ENCODE data around the gene MYO3B. TPM values are rescaled to one million over a fixed set of nuclear protein-coding genes. Genes with fewer than 3 reads are reported as not detected.
A peak's percentile ranks its signal among the peaks of the same experiment; 100 is the strongest.

Gene MYO3B
- total and polyA plus RNA-seq, 2 experiments from 2014 or later = 0.11 TPM; not detected in 1

DNA sequence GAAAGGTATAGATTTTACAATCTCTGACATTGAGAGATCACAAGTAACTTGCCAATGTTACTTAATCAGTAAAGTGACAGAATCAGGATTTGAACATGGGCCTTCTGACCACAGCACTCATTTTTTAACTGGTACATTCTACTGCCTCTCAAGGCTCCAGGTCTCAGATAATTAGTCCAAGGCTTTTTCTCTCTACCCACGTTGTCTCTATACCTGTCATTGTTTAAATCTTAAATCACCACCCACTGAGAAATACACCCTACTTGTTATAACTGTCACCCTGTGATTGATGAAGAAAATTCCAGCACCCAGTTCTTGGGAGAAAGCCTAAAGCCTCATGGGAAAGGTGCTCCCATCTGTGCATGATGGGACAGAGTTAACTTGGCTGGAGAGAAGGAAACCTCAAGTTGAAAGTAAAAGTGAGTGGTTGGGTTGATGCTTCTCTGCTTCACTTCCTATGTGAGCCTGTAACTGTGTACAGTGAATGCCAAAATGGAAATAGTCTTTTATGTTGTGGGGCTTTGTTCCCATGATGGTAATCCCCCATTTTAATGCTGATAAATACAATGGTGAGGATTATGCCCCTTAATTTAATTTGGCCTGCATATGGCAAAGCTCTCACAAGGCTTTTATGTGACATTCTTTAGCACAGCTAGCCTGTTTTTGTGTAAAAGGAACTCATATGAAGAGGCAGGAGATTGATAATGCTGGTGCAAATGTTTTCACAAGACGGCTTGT, 347.1 kb downstream of the MYO3B start:
- H3K27ac ChIP-seq = 0 out of 2 replicates have a peak overlapping the region, but pooled peaks have one; percentile 18
- H3K79me2 ChIP-seq (ENCODE audit: insufficient read depth) = no peaks in the 10 kb centered on the region
- no peaks in the 10 kb centered on the region for H4K20me1 ChIP-seq (ENCODE audit: insufficient read depth)
- H3K9ac ChIP-seq = no peak overlapping the region
- peaks cover 7% of the 10 kb centered on the region for H3K4me1 ChIP-seq (ENCODE audit: insufficient read depth)
- no peaks in the 10 kb centered on the region for H3K36me3 ChIP-seq (ENCODE audit: low read depth)
- WGBS, 2 experiments (ENCODE audit: low coverage in 1 of 2, low lambda C conversion rate in 2 of 2, missing lambda C conversion rate in 2 of 2) = 38 to 50% methylated on average over 2 of the region's 2 CpGs
- peaks cover 7% of the 10 kb centered on the region; the same call in 1 of the 2 replicates for H3K27me3 ChIP-seq (replicated peaks; ENCODE audit: insufficient read depth)
- H3F3A ChIP-seq (ENCODE audit: insufficient read depth) = peaks cover 5% of the 10 kb centered on the region; the same call in 1 of the 2 replicates
- no peaks in the 10 kb centered on the region for H3K9me3 ChIP-seq (ENCODE audit: low read depth)
- H2AFZ ChIP-seq = no peak overlapping the region
- DNase-seq = no peak
- no peak for TF ChIP-seq EZH2 (IDR thresholded peaks at IDR 0.05; ENCODE audit: insufficient read depth, poor library complexity, severe bottlenecking)
- in situ Hi-C loops (cut with MboI) = no loop called here
- H3K4me2 ChIP-seq (ENCODE audit: unreplicated experiment) = no peak overlapping the region
- no peak overlapping the region for H3K4me3 ChIP-seq
- H3K9me2 ChIP-seq (ENCODE audit: insufficient read depth) = no peaks in the 10 kb centered on the region

DNA sequence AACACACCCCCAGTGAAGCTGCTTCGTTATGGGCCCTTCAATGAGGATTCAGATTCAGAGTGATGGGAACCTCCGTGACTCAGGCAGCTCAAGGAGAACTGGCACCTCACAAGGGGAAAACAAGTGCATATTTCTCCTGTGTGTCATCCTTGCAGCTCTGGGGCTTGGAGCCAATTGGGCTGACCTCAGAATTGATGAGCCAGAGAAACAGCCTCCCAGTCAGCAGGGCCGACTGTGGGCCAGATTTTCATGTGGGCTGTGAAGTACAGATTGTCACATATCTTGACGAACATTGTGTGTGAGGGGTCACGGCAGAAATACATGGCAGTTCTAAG, 347.6 kb downstream of the MYO3B start:
- Histone ChIP-seq H3K9me3 (ENCODE audit: low read depth) (no peaks in the 10 kb centered on the region), H2AFZ (0 out of 2 replicates have a peak overlapping the region, but pooled peaks have one; percentile 38), H3K27ac (0 out of 2 replicates have a peak overlapping the region, but pooled peaks have one; percentile 18), H3K9me2 (ENCODE audit: insufficient read depth) (no peaks in the 10 kb centered on the region), H3K4me2 (ENCODE audit: unreplicated experiment) (no peak overlapping the region), H3K4me1 (ENCODE audit: insufficient read depth) (peaks cover 7% of the 10 kb centered on the region), H3K79me2 (ENCODE audit: insufficient read depth) (no peaks in the 10 kb centered on the region), H3K9ac (no peak overlapping the region), H3K4me3 (no peak overlapping the region), H3F3A (ENCODE audit: insufficient read depth) (peaks cover 5% of the 10 kb centered on the region; the same call in 1 of the 2 replicates), H4K20me1 (ENCODE audit: insufficient read depth) (no peaks in the 10 kb centered on the region), H3K36me3 (ENCODE audit: low read depth) (no peaks in the 10 kb centered on the region), H3K27me3 (replicated peaks; ENCODE audit: insufficient read depth) (peaks cover 7% of the 10 kb centered on the region; the same call in 1 of the 2 replicates)
- no peak for TF ChIP-seq EZH2 (IDR thresholded peaks at IDR 0.05; ENCODE audit: insufficient read depth, poor library complexity, severe bottlenecking)
- TF ChIP-seq EZH2phosphoT487 (IDR thresholded peaks at IDR 0.05; ENCODE audit: insufficient read depth, low read depth) = no peak
- DNase-seq = peak; percentile 98
- in situ Hi-C loops (cut with MboI) = no loop called here
- WGBS, 2 experiments (ENCODE audit: low coverage in 1 of 2, low lambda C conversion rate in 2 of 2, missing lambda C conversion rate in 2 of 2) = 1% methylated on average over 5 of the region's 5 CpGs

DNA sequence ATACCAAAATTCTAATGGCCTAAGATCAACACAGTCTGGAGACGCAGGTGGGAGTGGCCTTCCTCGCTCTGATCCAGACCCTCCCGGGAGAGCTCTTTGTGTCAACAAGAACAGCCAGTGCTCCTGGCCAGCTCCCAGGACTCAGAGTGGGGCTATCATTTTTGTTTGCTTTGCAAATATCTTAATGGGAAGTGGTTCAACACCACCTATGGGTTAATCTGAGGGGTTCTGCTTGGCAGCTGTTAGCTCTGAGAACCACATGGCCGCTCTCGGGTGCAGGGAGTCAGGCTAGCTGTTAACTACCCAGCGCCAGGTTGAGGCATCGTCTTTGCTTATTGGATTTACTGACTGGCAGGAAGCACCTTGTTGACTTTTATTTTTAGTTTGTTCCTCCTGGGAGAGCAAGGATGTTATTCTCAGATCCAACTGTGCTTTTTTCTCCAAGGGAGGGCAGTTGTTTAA, 352.4 kb downstream of the MYO3B start:
- in situ Hi-C loops (cut with MboI) = no loop called here
- TF ChIP-seq EZH2 (IDR thresholded peaks at IDR 0.05; ENCODE audit: insufficient read depth, poor library complexity, severe bottlenecking) (no peak), EZH2phosphoT487 (IDR thresholded peaks at IDR 0.05; ENCODE audit: insufficient read depth, low read depth) (no peak)
- WGBS, 2 experiments (ENCODE audit: low coverage in 1 of 2, low lambda C conversion rate in 2 of 2, missing lambda C conversion rate in 2 of 2) = 18 to 19% methylated on average over 7 of the region's 7 CpGs
- H3K79me2 ChIP-seq (ENCODE audit: insufficient read depth) = no peaks in the 10 kb centered on the region
- no peaks in the 10 kb centered on the region for H3K9me3 ChIP-seq (ENCODE audit: low read depth)
- H3K9ac ChIP-seq = no peak overlapping the region
- no peaks in the 10 kb centered on the region for H3K9me2 ChIP-seq (ENCODE audit: insufficient read depth)
- no peak overlapping the region for H3K27ac ChIP-seq
- H3K4me1 ChIP-seq (ENCODE audit: insufficient read depth) = peaks cover under 1% of the 10 kb centered on the region
- no peak for DNase-seq
- H3K27me3 ChIP-seq (replicated peaks; ENCODE audit: insufficient read depth) = peaks cover 7% of the 10 kb centered on the region; the same call in 1 of the 2 replicates
- no peaks in the 10 kb centered on the region; the same call in 1 of the 2 replicates for H3F3A ChIP-seq (ENCODE audit: insufficient read depth)
- no peaks in the 10 kb centered on the region for H4K20me1 ChIP-seq (ENCODE audit: insufficient read depth)
- no peak overlapping the region for H3K4me3 ChIP-seq
- no peak overlapping the region for H3K4me2 ChIP-seq (ENCODE audit: unreplicated experiment)
- no peak overlapping the region for H2AFZ ChIP-seq
- no peaks in the 10 kb centered on the region for H3K36me3 ChIP-seq (ENCODE audit: low read depth)

DNA sequence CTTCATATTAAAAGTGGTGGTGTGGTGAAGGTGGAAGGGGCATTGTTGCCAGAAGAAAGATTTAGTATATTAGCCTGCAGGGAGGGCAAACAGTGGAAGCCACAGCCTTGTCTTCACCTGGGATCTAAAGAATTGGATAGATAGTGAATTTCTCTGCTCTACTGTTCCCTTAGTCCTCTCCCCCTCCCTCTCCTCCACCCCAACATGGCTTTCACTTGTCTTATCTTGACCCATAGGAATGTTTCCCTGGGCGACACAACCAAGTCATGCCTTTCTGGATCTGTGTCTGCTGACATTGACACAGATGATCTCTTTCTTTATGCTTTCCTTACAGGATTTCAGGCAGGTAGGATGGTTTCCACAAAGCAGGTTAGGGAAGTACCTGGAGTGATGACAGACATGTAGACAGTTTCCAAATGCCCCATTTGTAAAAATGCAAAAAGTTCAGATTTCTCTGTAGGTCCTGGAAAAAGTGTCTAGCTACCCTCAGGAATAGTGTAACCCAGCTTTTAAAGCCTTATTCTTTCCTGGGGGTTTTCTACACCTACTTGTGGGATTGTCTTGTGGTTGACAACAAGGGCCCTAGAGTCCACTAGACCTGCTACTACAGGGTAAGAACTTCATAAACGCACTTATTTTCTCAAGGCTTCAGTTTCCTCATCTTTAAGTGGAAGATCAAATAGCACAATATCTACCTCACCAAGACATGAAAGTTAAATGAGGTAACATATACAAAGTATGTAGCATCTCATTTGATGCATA, 353.0 kb downstream of the MYO3B start:
- no peaks in the 10 kb centered on the region for H3K36me3 ChIP-seq (ENCODE audit: low read depth)
- no peaks in the 10 kb centered on the region for H3K4me1 ChIP-seq (ENCODE audit: insufficient read depth)
- H3K4me2 ChIP-seq (ENCODE audit: unreplicated experiment) = no peak overlapping the region
- no peak overlapping the region for H2AFZ ChIP-seq
- WGBS, 2 experiments (ENCODE audit: low coverage in 1 of 2, low lambda C conversion rate in 2 of 2, missing lambda C conversion rate in 2 of 2) = 26 to 31% methylated on average over 2 of the region's 2 CpGs
- no peak overlapping the region for H3K27ac ChIP-seq
- no peak for DNase-seq
- H3K9me2 ChIP-seq (ENCODE audit: insufficient read depth) = no peaks in the 10 kb centered on the region
- H3K27me3 ChIP-seq (replicated peaks; ENCODE audit: insufficient read depth) = peaks cover 7% of the 10 kb centered on the region; the same call in 1 of the 2 replicates
- no peaks in the 10 kb centered on the region for H3F3A ChIP-seq (ENCODE audit: insufficient read depth)
- H3K79me2 ChIP-seq (ENCODE audit: insufficient read depth) = no peaks in the 10 kb centered on the region
- TF ChIP-seq EZH2 (IDR thresholded peaks at IDR 0.05; ENCODE audit: insufficient read depth, poor library complexity, severe bottlenecking) = no peak
- TF ChIP-seq EZH2phosphoT487 (IDR thresholded peaks at IDR 0.05; ENCODE audit: insufficient read depth, low read depth) = no peak
- no peaks in the 10 kb centered on the region for H4K20me1 ChIP-seq (ENCODE audit: insufficient read depth)
- H3K9ac ChIP-seq = no peak overlapping the region
- in situ Hi-C loops (cut with MboI) = no loop called here
- H3K9me3 ChIP-seq (ENCODE audit: low read depth) = no peaks in the 10 kb centered on the region
- no peak overlapping the region for H3K4me3 ChIP-seq

Data from GM23248 (cell line).